ENCODE measurements around the gene UNKL.

DNA sequence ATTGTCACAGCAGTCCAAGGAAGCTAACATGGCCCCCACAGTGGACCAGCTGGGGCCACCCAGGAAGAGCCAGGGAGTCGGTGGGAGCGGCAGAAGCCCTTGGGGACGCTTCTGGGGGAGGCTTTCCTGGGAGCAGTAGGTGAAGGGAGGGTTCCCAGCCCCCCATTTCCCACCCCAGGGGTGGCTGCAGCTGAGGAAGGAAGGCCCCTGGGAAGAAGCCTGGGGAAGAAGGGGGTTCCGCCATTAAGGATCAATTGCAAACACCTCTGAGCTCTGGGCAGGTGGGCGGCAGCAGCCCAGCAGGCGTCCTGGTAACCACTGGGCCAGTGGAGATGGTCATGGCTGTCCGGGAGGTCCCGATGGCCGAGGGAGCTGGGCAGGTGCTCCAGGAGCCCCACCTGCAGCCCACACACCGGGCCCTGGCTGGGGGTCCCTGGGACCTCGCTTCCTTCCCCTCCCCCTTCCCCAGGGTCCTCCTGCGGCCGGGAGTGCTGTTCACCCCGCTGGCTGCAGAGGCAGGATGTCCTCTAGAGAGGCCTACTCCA, 15.8 kb upstream of the UNKL start:
- TF ChIP-seq POLR2A (IDR thresholded peaks at IDR 0.05; ENCODE audit: low read length) (no peak), GATA1 (IDR thresholded peaks at IDR 0.05; ENCODE audit: low read depth, low read length) (no peak)
